ENCODE results near the gene PRSS27.

GRCh38 chr16:2761886-2762583, 42.0 kb upstream of the PRSS27 start:
- TF ChIP-seq, protein P1, sequence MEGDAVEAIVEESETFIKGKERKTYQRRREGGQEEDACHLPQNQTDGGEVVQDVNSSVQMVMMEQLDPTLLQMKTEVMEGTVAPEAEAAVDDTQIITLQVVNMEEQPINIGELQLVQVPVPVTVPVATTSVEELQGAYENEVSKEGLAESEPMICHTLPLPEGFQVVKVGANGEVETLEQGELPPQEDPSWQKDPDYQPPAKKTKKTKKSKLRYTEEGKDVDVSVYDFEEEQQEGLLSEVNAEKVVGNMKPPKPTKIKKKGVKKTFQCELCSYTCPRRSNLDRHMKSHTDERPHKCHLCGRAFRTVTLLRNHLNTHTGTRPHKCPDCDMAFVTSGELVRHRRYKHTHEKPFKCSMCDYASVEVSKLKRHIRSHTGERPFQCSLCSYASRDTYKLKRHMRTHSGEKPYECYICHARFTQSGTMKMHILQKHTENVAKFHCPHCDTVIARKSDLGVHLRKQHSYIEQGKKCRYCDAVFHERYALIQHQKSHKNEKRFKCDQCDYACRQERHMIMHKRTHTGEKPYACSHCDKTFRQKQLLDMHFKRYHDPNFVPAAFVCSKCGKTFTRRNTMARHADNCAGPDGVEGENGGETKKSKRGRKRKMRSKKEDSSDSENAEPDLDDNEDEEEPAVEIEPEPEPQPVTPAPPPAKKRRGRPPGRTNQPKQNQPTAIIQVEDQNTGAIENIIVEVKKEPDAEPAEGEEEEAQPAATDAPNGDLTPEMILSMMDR (conservative IDR thresholded peaks at IDR 0.05; ENCODE audit: low read length): no peak
- no peak for TF ChIP-seq EZH2phosphoT487 (IDR thresholded peaks at IDR 0.05; ENCODE audit: borderline replicate concordance)

Data from Loucy (cell line).